CD4-positive, alpha-beta T cell treated with Interleukin-6 at 100 ng/mL for 8 hours (primary cell): ENCODE measurements around the gene SMPDL3A.

Experiments
- DNase-seq: peaks from one replicate; pipeline ENCODE4 v3.0.0-alpha.2; 2020; ENCODE audit warnings: mixed read lengths, low spot score

Gene SMPDL3A

GRCh38 chr6:122804962-122805485 is 16.0 kb downstream of the SMPDL3A start:
- DNase-seq, result no peak

GRCh38 chr6:122806291-122806690 is 17.2 kb downstream of the SMPDL3A start:
- DNase-seq, result no peak

GRCh38 chr6:122808121-122808885 is 19.2 kb downstream of the SMPDL3A start:
- DNase-seq, result no peak

- no peak for DNase-seq
Measured at GRCh38 chr6:122809001-122809400, 19.9 kb downstream of the SMPDL3A start.

GRCh38 chr6:122809691-122810090 is 20.6 kb downstream of the SMPDL3A start:
- no peak for DNase-seq

GRCh38 chr6:122810189-122810588 is 21.1 kb downstream of the SMPDL3A start:
- DNase-seq, result no peak

- DNase-seq, result no peak
Measured at GRCh38 chr6:122817358-122817757, 28.3 kb downstream of the SMPDL3A start.

GRCh38 chr6:122817766-122818165 is 28.7 kb downstream of the SMPDL3A start:
- DNase-seq, result no peak

- DNase-seq, result no peak
Measured at GRCh38 chr6:122818866-122819265, 29.8 kb downstream of the SMPDL3A start.

GRCh38 chr6:122821095-122821494 is 32.0 kb downstream of the SMPDL3A start:
- no peak for DNase-seq

- DNase-seq, result no peak
Measured at GRCh38 chr6:122825163-122825562, 36.1 kb downstream of the SMPDL3A start.

- DNase-seq, result no peak
Measured at GRCh38 chr6:122829456-122829855, 40.4 kb downstream of the SMPDL3A start.

GRCh38 chr6:122831511-122831910 is 42.5 kb downstream of the SMPDL3A start:
- DNase-seq, result no peak

- no peak for DNase-seq
Measured at GRCh38 chr6:122832459-122832858, 43.4 kb downstream of the SMPDL3A start.

GRCh38 chr6:122833021-122833491 is 44.0 kb downstream of the SMPDL3A start:
- no peak for DNase-seq

GRCh38 chr6:122838060-122838780 is 49.2 kb downstream of the SMPDL3A start:
- DNase-seq, result no peak

- DNase-seq, result peak; percentile 25
Measured at GRCh38 chr6:122839472-122839871, 50.4 kb downstream of the SMPDL3A start.

GRCh38 chr6:122839906-122840305 is 50.8 kb downstream of the SMPDL3A start:
- no peak for DNase-seq

- DNase-seq, result no peak
Measured at GRCh38 chr6:122845464-122845863, 56.4 kb downstream of the SMPDL3A start.

GRCh38 chr6:122845916-122846612 is 57.0 kb downstream of the SMPDL3A start:
- DNase-seq, result no peak

- no peak for DNase-seq
Measured at GRCh38 chr6:122853259-122853995, 64.4 kb downstream of the SMPDL3A start.
